ENCODE measurements around the gene FAM120B.
A peak's percentile ranks its signal among the peaks of the same experiment; 100 is the strongest.

FAM120B gene

GRCh38 chr6:170287371-170287876 is 19.1 kb upstream of the FAM120B start:
- DNase-seq, result no peak

DNA sequence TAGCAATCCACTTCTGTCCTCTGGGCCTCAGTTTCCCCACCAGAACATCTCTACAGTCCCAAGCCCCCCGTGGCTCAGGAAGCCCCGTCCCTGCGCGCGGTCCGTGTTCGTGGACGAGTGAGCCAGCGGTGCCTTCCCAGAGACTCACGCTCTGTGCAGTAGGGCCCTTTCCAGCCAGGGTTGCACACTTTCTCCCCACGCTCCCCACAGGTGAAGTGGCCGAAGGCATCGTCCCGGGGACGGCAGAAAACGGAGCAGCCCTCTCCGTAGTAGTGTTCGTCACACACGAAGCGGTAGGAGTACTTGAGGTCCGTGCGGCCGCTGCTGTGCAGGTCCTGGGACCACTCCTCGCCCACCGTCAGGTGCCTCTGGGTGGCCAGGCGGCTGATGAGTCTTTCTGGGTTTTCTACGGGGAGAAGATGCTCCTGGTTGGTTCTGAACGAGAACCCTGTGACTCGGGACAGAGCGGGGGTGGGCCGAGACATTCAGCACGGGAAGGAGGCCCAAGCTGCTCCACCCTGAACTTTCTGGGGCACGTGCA is 18.4 kb upstream of the FAM120B start:
- no peak for DNase-seq

- no peak for DNase-seq
These were observed 17.7 kb upstream of the FAM120B start for GRCh38 chr6:170288852-170289179.

DNA sequence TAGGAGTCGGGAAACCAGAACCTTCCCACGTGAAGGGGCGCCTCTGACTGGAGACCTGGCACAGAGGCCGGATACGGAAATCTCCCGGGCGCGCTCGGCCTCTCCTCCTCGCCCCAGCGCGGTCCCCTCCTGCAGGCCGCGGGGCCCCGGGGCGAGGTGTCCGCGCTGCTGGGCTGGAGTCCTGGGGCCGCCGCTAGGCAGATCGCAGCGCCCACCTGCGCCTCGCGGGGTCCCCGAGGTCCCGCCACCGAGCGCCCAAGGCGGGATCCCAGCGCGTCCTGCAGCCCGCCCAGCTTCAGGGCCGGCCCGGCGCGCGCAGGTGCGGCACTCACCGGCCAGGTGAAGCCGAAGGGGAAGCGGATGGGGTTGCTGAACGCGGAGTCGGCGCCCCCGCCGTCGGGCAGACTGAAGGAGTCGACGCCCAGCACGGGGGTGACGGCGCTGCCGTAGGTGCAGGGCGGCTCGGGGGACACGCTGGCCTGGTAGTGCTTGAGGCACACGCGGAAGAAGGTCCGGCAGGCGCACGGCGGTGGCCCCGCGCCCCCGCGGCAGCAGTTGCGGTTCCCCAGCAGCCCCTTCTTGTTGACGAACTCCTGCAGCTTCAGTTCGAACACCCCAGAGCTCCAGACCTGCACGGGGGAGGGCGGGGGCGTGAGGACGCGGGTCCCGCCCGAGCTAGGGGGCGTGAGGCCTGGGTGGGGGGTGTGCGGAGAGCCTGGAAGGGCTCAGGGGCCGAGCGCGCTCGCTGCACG is 17.2 kb upstream of the FAM120B start:
- no peak for DNase-seq

DNA sequence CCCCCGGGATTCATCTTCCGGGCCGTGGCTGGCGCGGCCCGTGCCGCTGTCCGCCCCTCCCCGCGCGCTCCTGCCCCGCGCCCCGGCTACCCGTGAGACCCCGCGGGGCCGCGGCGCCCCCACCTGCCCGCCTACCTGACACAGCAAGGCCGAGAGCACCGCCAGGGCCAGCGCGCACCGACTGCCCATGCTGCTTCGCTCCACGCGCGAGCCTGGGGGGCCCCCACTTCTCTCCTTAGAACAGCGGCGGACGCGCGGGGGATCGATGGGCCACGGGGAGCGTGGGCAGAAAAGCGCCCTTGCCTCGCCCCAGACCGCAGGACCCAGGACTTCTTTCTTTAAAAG is 16.6 kb upstream of the FAM120B start:
- DNase-seq, result no peak

- DNase-seq, result peak; percentile 39 to 76 (median 57)
These were observed 16.0 kb upstream of the FAM120B start, which contains the start of gene DLL1 for GRCh38 chr6:170290296-170291128. DLL1 (minus strand) TSS chr6:170291078; CDS start chr6:170290139, 939 bp downstream.

GRCh38 chr6:170291271-170292110 is 15.1 kb upstream of the FAM120B start:
- DNase-seq, result peak; percentile 46 to 80 (median 59)

GRCh38 chr6:170292111-170292406 is 14.5 kb upstream of the FAM120B start:
- DNase-seq, result no peak

- peak in 2 of 4 experiments; percentile 34 to 46 for DNase-seq
These were observed 14.0 kb upstream of the FAM120B start for GRCh38 chr6:170292407-170293158.

DNA sequence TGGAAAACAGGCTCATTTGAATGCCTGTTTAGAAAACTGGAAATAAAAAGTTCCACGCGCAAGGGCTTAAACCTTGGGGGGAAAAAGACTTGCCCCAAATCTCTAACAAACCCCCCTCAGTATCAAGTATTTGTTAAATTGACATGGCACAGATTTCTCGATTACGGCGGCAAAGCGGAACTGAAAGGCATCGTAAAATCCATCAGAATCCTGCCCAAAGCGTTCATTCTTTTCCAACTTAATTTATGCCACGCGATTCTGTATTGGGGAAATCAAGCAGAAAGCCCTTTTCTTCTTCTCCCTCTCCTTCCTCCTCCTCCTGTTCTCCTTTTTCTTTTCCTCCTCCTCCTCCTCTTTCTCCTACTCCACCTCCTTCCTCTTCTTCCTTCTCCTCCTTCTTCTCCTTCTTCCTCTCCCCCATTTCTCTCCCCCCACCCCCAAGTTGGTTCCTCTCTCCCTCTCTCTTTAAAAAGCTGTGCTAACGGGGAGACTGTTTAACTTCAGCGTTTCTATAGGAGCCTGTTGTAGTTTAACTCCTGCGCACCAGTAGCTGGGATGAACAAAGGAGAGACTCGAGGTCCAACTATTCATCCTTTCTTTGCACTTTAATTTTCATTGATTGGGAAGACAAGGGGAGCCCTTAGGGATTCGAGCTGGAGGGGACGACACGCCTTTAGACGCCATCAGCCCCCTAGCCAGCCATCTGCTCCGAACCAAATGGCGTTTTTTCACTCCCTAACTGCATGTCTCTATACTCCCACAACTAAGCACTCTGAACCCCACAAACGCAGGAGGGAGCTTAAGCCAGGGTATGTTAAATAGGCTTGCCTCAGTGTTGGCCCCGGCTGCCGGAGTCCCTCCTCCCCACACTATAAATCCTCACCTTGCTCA is 13.0 kb upstream of the FAM120B start:
- no peak for DNase-seq

DNA sequence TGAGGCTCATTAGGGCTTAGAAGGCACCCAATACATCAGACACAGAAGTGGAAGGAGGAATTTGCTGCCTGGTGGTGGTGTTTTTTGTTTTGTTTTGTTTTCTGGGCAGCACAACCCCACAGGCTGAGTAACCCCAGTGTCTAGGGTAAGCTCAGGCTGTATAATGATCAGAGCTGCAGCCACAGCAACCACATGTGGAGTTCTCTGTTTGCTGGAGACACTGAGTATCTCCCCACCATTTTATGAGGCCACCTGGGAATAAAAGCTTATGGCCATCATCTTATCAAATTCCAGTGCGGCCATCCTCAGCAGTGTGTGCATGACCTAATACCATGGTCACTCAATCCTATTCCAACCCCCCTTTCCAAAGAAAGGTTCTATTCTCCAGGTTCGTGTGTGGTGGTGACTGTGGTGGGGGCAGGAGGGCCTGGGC is 12.2 kb upstream of the FAM120B start:
- DNase-seq, result no peak

GRCh38 chr6:170294813-170295509 is 11.6 kb upstream of the FAM120B start:
- DNase-seq, result peak in 2 of 4 experiments; percentile 13 to 19

DNA sequence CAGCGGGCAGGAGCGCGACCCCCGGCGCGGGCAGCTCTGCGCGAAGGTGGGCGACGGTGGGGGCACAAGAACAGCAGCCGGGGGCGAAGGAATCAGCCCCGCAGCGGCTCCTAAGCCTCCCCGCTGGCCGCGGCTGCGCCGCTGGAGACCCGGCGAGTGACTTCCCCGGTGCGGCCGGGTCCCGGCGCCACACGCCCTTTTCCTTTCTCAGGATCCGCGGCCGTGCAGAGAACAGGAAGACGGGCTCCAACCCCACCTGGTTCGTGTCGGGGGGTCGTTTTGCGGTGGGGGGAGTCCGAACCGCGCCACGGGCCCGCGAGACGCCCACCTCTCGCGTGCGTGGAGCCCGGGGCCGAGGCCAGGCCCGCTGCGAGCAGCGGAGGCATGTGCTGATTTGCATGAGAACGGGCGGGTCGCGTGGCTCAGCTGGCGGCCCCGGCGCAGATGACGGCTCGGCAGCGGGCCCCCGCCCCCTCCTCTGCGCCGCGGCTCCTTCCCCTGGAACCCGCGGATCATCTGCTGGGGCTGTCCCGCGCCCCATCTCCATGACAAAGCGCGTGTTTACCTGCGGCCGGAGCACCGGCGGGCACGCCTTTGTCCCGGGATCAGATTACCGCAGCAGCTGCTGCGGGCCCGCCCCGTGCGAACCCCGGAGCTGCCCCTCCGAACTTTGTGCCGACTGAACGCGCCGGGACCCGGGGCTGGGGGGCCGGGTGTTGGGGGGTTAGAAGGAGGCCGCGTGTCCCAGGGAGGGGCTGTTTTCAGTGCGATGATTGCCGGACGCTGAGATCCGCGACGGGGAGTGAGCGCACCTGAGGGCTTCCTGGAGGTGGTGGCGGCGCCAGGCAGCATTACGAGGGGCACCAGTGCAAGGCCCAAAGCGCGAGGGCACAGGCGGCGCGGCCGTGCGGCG is 10.8 kb upstream of the FAM120B start:
- peak in 3 of 4 experiments; percentile 40 to 69 (median 65) for DNase-seq

GRCh38 chr6:170296423-170296745 is 10.2 kb upstream of the FAM120B start:
- DNase-seq, result no peak

- peak in 1 of 4 experiments; percentile 16 for DNase-seq
These were observed 9.6 kb upstream of the FAM120B start for GRCh38 chr6:170296746-170297575.

- no peak for DNase-seq
These were observed 8.8 kb upstream of the FAM120B start for GRCh38 chr6:170297576-170298330.

- DNase-seq, result no peak
These were observed 7.9 kb upstream of the FAM120B start for GRCh38 chr6:170298688-170299087.
